Peyer's patch (tissue), 4 donors: ENCODE results near the gene RNF111.

Source experiments
- POLR2A ChIP-seq, 2 donors: fragments of 450-650 bp; IDR thresholded peaks; one replicate each; pipeline ENCODE4 v1.5.1; 2017; ENCODE audit warnings: antibody characterized with exemption in 2 of 2, mild to moderate bottlenecking in 2 of 2, moderate library complexity in 2 of 2
- TF ChIP-seq, protein P1 (sequence below), 6 experiments: fragments of 450-650 bp in 4 of 6; fragments of 200-600 bp in 2 of 6; sonication (generic) in 1 of 6; IDR thresholded peaks; one replicate each; pipeline ENCODE4 v1.5.1; 2017 to 2019; ENCODE audit warnings: antibody characterized with exemption in 6 of 6, mild to moderate bottlenecking in 3 of 6, moderate library complexity in 1 of 6

GRCh38 chr15:58981808-58982475, 5.5 kb upstream of the RNF111 start:
- TF ChIP-seq, protein P1, sequence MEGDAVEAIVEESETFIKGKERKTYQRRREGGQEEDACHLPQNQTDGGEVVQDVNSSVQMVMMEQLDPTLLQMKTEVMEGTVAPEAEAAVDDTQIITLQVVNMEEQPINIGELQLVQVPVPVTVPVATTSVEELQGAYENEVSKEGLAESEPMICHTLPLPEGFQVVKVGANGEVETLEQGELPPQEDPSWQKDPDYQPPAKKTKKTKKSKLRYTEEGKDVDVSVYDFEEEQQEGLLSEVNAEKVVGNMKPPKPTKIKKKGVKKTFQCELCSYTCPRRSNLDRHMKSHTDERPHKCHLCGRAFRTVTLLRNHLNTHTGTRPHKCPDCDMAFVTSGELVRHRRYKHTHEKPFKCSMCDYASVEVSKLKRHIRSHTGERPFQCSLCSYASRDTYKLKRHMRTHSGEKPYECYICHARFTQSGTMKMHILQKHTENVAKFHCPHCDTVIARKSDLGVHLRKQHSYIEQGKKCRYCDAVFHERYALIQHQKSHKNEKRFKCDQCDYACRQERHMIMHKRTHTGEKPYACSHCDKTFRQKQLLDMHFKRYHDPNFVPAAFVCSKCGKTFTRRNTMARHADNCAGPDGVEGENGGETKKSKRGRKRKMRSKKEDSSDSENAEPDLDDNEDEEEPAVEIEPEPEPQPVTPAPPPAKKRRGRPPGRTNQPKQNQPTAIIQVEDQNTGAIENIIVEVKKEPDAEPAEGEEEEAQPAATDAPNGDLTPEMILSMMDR (IDR thresholded peaks at IDR 0.05), result no peak
- TF ChIP-seq POLR2A (IDR thresholded peaks at IDR 0.05), result no peak
